ENCODE results near the gene CELF5.
"Not testable (repeated sequence)": the region's sequence is repeated elsewhere in the genome, so short reads cannot be mapped to it uniquely, and the experiment has no call there.

The CELF5 gene

GRCh38 chr19:3190921-3191805 lies 33.3 kb upstream of the CELF5 start:
- no peak for DNase-seq

GRCh38 chr19:3191806-3192104 lies 32.7 kb upstream of the CELF5 start:
- DNase-seq: not testable (repeated sequence)

DNA sequence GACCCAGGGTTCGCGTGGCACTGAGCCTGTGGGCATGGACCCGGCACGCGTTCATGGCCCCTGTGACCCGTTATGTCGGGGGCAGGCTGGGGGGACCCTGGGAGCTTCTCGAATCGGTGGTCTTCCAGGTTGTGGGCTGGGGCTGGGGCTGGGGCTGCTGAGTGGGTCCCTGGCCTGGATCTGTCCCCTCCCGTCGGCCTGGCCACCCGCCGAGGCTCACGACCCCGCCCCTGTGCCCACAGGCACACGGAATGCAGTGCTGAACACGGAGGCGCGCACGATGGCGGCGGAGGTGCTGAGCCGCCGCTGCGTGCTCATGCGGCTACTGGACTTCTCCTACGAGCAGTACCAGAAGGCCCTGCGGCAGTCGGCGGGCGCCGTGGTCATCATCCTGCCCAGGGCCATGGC lies 32.2 kb upstream of the CELF5 start:
- no peak for DNase-seq

DNA sequence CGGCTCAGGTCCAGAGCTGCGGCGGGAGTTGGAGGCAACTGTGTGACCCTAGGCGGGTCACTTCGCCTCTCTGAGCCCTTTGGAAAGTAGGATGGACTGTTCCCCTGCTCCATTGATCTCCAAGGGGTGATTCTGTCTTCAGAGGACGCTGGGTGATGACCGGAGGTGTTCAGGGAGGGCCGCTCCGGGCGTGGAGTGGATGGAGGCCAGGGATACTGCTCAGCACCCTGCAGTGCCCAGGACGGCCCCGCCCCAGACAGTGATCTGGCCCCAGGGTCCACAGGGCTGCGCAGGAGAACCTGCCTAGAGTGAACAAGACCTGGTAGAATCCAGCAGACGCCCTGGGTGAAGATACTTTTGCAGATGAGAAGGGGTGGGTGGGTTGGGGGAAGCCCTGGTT lies 31.8 kb upstream of the CELF5 start:
- no peak for DNase-seq

DNA sequence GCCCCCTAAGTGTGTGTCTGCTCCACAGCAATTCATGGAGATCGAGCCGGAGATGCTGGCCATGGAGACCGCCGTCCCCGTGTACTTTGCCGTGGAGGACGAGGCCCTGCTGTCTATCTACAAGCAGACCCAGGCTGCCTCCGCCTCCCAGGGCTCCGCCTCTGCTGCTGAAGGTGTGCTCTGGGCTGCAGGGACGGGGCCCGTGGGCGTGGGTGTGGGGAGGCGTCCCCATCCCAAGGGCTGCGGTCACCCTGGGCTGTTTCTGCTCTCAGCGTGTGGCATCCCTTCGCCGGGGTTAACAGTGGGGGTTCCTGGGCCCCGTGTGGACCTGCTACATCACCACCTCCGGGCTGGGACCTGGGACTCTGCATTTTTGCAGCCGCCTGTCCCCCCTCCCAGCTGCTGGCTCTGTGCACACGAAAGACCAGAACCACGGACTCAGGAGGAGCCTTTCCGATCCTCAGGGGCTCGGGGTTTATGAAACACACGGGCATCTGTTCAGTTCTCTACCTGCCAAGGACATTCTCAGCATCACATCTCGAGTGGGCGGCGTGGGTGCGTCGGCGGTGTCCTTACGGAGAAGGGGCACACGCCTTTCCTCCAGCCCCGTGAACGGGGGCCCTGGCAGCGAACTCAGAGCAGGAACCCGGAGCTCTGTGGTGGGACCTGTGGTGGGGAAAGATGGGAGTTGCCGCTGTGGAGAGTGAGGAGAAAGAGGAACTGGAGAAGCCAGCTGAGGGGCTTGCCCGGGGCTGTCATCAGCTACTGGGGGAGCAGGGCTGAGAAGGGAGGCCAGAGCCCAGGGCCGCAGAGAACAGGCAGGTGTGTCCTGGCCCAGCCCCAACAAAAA lies 31.0 kb upstream of the CELF5 start:
- no peak for DNase-seq

GRCh38 chr19:3194106-3195087 lies 30.1 kb upstream of the CELF5 start:
- no peak for DNase-seq

DNA sequence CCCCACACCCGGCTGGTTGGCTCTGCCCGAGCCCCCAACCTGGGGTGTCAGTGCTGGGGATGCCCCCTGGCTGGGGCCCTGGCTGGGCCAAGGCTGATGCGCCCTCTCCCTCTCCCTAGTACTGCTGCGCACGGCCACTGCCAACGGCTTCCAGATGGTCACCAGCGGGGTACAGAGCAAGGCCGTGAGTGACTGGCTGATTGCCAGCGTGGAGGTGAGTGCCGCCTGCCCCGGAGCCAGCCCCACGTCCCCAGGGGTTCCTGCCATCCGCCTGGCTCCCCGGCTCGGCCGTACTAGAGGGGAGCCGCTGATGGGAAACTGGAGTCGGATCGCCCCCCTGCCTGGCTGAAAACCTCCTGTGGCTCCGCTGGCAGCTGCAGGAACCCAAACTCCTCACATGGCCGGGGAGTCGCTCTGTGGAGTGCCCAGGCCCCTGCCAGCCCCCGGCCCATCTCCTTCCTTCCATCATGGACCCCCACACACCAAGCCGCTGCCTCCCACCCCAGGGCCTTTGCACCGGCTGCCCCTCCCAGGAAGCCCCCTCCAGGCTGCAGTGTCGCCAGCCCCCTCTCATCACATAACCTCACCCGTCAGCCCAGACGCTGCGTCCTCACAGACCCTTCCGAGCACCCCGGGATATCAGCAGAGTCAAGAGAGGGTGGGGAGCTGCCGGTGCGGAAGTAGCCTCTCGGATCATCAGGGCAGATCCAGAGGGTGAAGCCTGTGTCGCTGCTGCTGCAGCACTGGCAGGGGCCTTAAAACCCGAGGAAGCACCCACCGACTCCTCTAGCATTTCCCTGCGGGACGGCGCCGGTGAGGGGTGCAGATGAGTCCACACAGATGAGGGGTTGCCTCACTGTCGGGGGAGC lies 28.2 kb upstream of the CELF5 start:
- DNase-seq: no peak

GRCh38 chr19:3196933-3197205 lies 27.6 kb upstream of the CELF5 start:
- DNase-seq: no peak

DNA sequence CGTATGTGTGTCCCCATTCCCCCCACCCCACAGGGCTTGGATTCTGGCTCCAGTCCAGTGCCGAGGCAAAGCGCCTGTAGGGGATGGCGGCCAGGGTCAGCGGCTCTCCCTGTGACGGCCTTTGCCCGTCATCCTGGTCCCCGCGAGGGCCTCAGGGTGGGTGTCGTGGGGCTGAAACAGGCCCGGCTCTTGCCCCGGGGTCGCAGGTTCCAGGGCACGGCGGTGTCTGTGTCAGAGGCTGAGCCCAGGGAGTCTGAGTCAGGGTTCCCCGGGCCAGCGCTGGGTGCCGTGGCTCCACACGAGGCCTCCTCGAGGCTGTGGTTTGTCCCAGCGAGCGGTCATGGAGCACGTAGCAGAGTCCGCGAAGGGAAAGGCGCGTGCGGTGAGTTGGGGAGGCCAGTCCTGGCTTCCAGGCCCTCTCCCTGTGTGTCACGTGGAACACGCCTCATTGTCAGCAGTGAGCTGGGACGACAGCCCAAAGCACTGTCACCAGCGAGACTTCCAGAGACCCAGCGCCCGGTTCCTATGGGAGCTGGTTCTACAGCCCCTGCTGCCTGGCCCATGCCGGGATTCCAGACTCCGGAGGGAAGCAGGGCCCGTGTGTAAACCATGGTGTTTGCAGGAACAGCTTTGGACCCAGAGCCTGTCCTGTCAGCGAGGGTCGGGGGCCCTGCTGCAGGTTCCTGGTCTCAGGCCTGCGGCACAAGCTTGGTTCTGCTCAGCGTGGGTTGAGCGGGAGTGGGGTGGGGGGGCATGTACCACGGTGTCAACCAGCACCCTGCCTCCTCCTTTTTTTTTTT lies 25.4 kb upstream of the CELF5 start:
- no peak for DNase-seq

DNA sequence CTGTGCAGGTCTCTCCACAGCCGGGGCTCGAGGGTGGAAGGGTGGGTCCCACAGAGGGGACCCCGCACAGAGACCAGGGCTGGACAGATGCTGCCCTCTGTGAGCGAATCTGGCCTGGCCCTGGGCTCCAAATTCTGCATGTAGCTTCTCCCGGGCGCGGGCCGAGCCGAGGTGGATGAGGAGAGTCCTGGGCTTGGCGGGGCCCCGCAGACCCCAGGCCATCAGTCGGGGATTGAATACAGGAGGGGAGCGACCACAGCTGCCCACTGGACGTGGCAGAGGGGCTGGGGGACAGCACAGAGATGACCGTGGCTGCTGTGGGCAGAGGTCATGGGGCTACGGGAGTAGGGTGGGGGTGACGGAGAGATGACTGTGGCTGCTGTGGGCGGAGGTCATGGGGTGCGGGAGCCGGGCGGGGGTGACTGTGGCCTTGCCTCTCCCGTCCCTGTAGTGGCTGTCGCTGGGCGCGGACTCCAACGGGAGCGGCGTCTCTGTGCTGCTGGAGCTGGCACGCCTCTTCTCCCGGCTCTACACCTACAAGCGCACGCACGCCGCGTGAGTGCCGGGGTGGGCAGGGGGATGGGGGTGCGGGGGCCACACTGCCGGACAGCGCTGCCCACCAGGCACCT lies 23.3 kb upstream of the CELF5 start:
- no peak for DNase-seq

- no peak for DNase-seq
These were observed 22.6 kb upstream of the CELF5 start for GRCh38 chr19:3201911-3202310.

DNA sequence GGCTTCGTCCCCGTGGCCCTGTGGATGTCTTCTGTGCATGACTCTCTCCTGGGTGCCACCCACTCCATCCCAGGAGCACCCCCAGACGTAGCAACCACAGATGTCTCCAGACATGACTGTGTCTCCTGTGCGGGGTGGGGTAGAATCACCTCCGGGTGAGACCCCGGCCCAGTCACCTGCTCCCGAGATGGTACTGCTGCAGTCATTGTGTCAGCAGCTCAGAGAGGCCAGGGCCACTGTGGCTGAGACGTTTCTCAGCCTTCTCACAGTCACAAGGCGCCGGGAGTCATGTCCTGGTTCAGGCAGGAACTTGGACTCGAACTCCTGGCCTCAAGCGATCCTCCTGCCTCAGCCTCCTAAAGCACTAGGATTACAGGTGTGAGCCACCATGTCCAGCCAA lies 22.1 kb upstream of the CELF5 start:
- DNase-seq: no peak

DNA sequence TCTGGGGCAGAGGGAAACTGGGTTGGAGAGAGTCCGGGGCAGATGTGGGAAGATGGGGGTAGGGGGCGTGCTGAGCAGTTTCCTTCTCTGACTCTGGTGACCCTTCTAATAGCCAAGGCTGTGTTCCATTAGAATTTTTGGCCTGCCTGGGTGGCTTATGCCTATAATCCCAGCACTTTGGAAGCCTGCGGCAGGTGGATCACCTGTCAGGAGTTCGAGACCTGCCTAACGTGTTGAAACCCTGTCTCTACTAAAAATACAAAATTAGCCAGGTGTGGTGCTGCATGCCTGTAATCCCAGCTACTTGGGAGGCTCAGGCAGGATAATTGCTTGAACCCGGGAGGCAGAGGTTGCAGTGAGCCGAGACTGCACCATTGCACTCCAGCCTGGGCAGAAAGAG lies 21.6 kb upstream of the CELF5 start:
- DNase-seq: not testable (repeated sequence)

- no peak for DNase-seq
These were observed 20.4 kb upstream of the CELF5 start for GRCh38 chr19:3203805-3204645.

- DNase-seq: no peak
These were observed 19.7 kb upstream of the CELF5 start for GRCh38 chr19:3204646-3205275.

GRCh38 chr19:3206216-3206953 lies 18.1 kb upstream of the CELF5 start:
- no peak for DNase-seq

GRCh38 chr19:3207461-3208242 lies 16.8 kb upstream of the CELF5 start:
- no peak for DNase-seq
